HepG2 (cell line): ENCODE data around the gene KCNQ1OT1. TPM values are rescaled to one million over a fixed set of nuclear protein-coding genes. Genes with fewer than 3 reads are reported as not detected.

Source experiments
- ATAC-seq: fragments of 200-7000 bp; cut with Tn5 transposase; 3 replicates; pipeline ENCODE4 v1.9.1; 2020; ENCODE audit warnings: mild to moderate bottlenecking, moderate library complexity
- BruUV-seq: library from RNA; stranded (reverse); fragments of 400-500 nt; replicated peaks from 2 replicates; lab custom pipeline; 2021; lab: Mats Ljungman, UMichigan
- CTCF ChIA-PET: fragments of 300-600 bp; formaldehyde crosslinking; extraction: SDS; loops from one replicate; lab custom pipeline; 2021; ENCODE audit warnings: low total read pairs, inconsistent platforms, low intra/inter-chr PET ratio; lab: Yijun Ruan, JAX
- POLR2A ChIA-PET: fragments of 350-600 bp; sonication (Branson Sonifier 250); formaldehyde crosslinking; loops from one replicate; lab custom pipeline; 2020; ENCODE audit warnings: antibody characterized with exemption, inconsistent platforms; lab: Yijun Ruan, JAX
- DNase-seq: peaks from one replicate; pipeline ENCODE4 v3.0.0-alpha.2; 2015; ENCODE audit warnings: low spot score
- FAIRE-seq: peaks from 3 replicates; lab custom pipeline; 2011; peaks lifted over from hg19 to GRCh38; lab: Jason Lieb, UNC
- H2AFZ ChIP-seq: one replicate; pipeline ENCODE4 v1.6.1; 2011; ENCODE audit warnings: low read length, inconsistent platforms
- H3K27ac ChIP-seq: fragments of 300-600 bp; 3 replicates; pipeline ENCODE4 v1.8.0; 2011; ENCODE audit warnings: mixed run types, mild to moderate bottlenecking, mixed read lengths, low read length, inconsistent platforms; ENCODE audit not compliant: insufficient read depth; ENCODE audit errors: extremely low read length
- H3K27me3 ChIP-seq, 2 experiments: fragments of 200-600 bp in 1 of 2; 2 replicates in 1 of 2; 3 replicates in 1 of 2; pipeline versions ENCODE4 v1.6.0 to v1.8.0; 2011; ENCODE audit warnings: low read length in 2 of 2, mild to moderate bottlenecking in 2 of 2, moderate library complexity in 2 of 2, inconsistent platforms in 1 of 2; ENCODE audit not compliant: insufficient read depth in 2 of 2, control insufficient read depth in 1 of 2
- H3K36me3 ChIP-seq, 2 experiments: fragments of 200-600 bp in 1 of 2; replicated peaks in 1 of 2; 2 replicates in 1 of 2; 3 replicates in 1 of 2; pipeline versions ENCODE4 v1.5.1 to v1.8.0; 2011; ENCODE audit warnings: low read length in 2 of 2, inconsistent platforms in 1 of 2; ENCODE audit not compliant: insufficient read depth in 2 of 2, control insufficient read depth in 1 of 2
- H3K4me1 ChIP-seq: 2 replicates; pipeline ENCODE4 v1.5.1; 2012; ENCODE audit warnings: low read length, inconsistent platforms; ENCODE audit not compliant: insufficient read depth
- H3K4me2 ChIP-seq: 2 replicates; pipeline ENCODE4 v1.6.0; 2011; ENCODE audit warnings: low read depth, low read length, inconsistent platforms
- H3K4me3 ChIP-seq, 3 experiments: fragments of 200-600 bp in 1 of 3; sonication (generic), shearing (Covaris generic) in 1 of 3; replicated peaks in 1 of 3; 2 replicates each; pipeline ENCODE4 v1.5.1; 2011 to 2016; ENCODE audit warnings: low read length in 3 of 3, inconsistent platforms in 2 of 3, low read depth in 2 of 3, mild to moderate bottlenecking in 2 of 3, control low read depth in 1 of 3, mixed read lengths in 1 of 3; ENCODE audit not compliant: insufficient read depth in 1 of 3
- H3K79me2 ChIP-seq: one replicate; pipeline ENCODE4 v1.6.1; 2011; ENCODE audit warnings: low read length, inconsistent platforms; ENCODE audit not compliant: insufficient read depth
- H3K9ac ChIP-seq: 2 replicates; pipeline ENCODE4 v1.6.0; 2011; ENCODE audit warnings: mild to moderate bottlenecking, low read depth, low read length, inconsistent platforms; ENCODE audit not compliant: insufficient read depth
- H3K9me3 ChIP-seq: 2 replicates; pipeline ENCODE4 v1.5.1; 2012; ENCODE audit warnings: mild to moderate bottlenecking, low read length
- H4K20me1 ChIP-seq: 2 replicates; pipeline ENCODE4 v1.6.0; 2011; ENCODE audit warnings: inconsistent platforms, mild to moderate bottlenecking, low read length, moderate library complexity; ENCODE audit not compliant: insufficient read depth
- RAD51 ChIP-seq: fragments of 450-650 bp; IDR thresholded peaks from 2 replicates; pipeline ENCODE4 v1.6.1; 2016; ENCODE audit warnings: borderline replicate concordance
- ZNF652 ChIP-seq: IDR thresholded peaks from 2 replicates; pipeline ENCODE4 v1.6.1; 2016; ENCODE audit warnings: low read depth, borderline replicate concordance
- ZNF687 ChIP-seq: sonication (generic); formaldehyde crosslinking; IDR thresholded peaks from 2 replicates; pipeline ENCODE4 v1.5.1; 2020; ENCODE audit warnings: mild to moderate bottlenecking, missing genetic modification reagents, moderate library complexity
- WGBS: methylation state at CpG from one replicate; pipeline ENCODE4 v1.1.6; 2017; ENCODE audit warnings: low lambda C conversion rate; 5-methylcytosine and 5-hydroxymethylcytosine counted together
- in situ Hi-C: cut with HindIII; loops from 2 replicates; pipeline ENCODE4 v1.10.0; 2017; ENCODE audit warnings: low pct_unique_long_range_greater_than_20kb; ENCODE audit not compliant: extremely low pct_ligation_motif_present
- intact Hi-C: fragments of 100-400 bp; cut with micrococcal nuclease; formaldehyde crosslinking; loops from one replicate; pipeline ENCODE4 v1.10.0; 2022; ENCODE audit not compliant: unreplicated experiment
- polyA plus RNA-seq, 8 experiments: library from polyadenylated mRNA; depleted of rRNA in 3 of 8; stranded (reverse) in 7 of 8; unstranded in 1 of 8; fragments of >200 nt; fragmentation: Illumina TruSeq in 4 of 8; extraction: Trizol in 4 of 8; gene quantifications; 2 replicates each; pipeline versions ENCODE4 v1.2.1 to v1.2.3, GENCODE V29; 2011 to 2016; ENCODE audit warnings: low read depth in 4 of 8, missing spikeins in 1 of 8, mixed read lengths in 1 of 8; ENCODE audit not compliant: insufficient read depth in 1 of 8
- total RNA-seq, 5 experiments: library from RNA; depleted of rRNA; stranded (reverse); fragments of >200 nt; fragmentation: Illumina TruSeq; extraction: Trizol; gene quantifications; 2 replicates each; pipeline ENCODE4 v1.2.3, GENCODE V29; 2016; ENCODE audit warnings: low read depth in 1 of 5
- TF ChIP-seq, protein P1 (sequence below): IDR thresholded peaks from 2 replicates; pipeline ENCODE4 v1.6.1; 2012; ENCODE audit warnings: inconsistent platforms

The KCNQ1OT1 gene
- total and polyA plus RNA-seq, 2 of the 13 experiments (the other 11 are each of a cell fraction or from before 2014, with no cell fraction given), result 1.3 to 18.9 TPM

DNA sequence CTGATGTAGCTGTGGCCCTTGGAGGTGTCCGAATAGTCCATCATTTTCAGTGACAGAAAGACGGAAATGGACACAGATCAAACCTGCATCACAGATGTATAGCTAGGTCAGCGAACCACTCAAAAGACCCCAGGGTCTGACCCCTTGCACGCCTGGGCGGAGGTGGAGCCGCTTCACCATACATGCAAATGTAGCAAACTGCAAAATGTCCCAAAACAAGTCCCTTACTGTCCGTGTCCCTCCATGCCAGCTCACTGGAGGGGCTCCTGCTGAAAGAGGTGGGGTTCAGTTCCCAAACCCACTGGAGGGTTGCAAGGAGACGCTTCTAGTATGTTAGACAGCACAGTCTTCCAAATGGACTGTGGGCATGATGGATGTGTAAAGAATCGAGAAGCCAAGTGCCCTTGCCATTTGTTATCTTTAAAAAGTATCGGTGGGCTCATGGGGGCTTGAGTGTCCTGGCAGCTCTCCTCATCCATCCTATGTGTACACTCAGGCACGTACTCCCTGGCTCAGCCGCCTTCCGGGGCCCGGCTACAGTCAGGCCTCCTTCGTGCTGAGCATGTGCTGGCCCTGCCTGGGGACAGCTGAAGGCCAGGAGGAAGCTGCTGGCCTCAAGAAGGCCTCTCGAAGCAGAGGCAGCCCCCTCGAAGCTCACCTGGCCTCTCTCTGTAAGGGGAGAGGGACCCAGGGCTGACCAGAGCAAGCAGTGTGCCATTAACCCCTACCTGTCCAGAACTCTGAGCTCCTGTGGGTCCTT is 20.2 kb upstream of the KCNQ1OT1 start:
- DNase-seq (no peak), ATAC-seq (no peak), FAIRE-seq (no peak)
- Histone ChIP-seq H3K27me3 (peaks cover 10 to 73% of the 10 kb centered on the region in 2 experiments; a peak in 4 of 5 replicates), H4K20me1 (no peaks in the 10 kb centered on the region), H3K27ac (no peak overlapping the region), H2AFZ (no peak overlapping the region), H3K79me2 (no peaks in the 10 kb centered on the region), H3K4me3 (no peak overlapping the region), H3K9me3 (no peaks in the 10 kb centered on the region), H3K36me3 (no peaks in the 10 kb centered on the region), H3K4me1 (peaks cover 64% of the 10 kb centered on the region), H3K4me2 (no peak overlapping the region), H3K9ac (no peak overlapping the region)
- ChIA-PET CTCF (no interaction called here), POLR2A (interaction anchor here (2.1 to 7.3 kb wide), 2 partner anchors 10 to 20 kb away, joined by 11 to 88 read pairs; partner anchors contain the start of gene KCNQ1OT1)
- WGBS, result 53% methylated on average over 16 of the region's 17 CpGs
- intact Hi-C loops (no loop called here), in situ Hi-C loops (no loop called here)
- TF ChIP-seq ZNF652 (CRISPR knock-in tag) (0 out of 2 replicates have a peak, but pooled peaks have one; percentile 53), ZNF687 (CRISPR knock-in tag) (peak; percentile 64), RAD51 (no peak)
- TF ChIP-seq, protein P1, sequence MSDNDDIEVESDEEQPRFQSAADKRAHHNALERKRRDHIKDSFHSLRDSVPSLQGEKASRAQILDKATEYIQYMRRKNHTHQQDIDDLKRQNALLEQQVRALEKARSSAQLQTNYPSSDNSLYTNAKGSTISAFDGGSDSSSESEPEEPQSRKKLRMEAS, result peak; percentile 72
- BruUV-seq, result no TSS peak
